ENCODE results near the gene ZNF599.

DNA sequence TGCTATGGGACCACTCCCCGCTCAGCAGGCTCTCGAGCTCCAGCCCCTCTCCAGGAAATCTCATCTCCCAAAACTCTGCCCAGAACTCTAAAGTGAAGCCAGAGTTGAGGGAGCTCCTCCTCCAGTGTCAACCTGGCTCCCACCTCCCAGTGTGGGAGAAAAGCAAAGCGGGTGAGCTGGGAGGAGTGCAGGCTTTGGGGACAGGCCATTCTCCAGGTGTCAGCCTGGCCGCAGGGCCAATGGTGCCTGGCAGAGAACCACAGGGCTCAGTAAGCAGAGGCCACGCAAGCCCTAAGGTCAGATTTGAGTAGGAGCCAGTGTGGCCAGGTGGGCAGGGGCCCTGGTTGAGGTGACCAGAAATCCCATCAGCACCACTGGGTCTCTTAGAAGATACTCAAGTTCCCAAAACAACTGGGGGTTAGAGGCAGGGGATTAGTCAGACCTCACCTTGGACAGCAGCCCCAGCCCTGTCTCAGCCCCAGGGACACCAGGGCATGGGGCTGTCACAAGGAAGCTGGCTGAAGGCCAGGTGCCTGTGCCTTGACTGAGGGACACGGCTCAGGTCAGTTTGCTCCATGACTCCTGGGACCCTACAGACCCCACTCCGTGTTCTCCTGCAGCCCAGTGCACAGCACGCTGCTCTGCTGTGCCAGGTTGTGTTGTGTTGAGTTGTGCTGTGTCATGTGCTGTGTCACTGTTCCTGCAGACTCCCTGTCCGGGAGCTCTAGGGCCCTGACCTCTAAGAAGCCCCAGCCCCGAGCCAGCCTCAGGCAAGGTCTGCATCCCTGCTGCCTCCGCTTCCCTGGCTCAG lies 41.8 kb downstream of the ZNF599 start:
- no peak for TF ChIP-seq POLR2A (IDR thresholded peaks at IDR 0.05)
- TF ChIP-seq, protein P1, sequence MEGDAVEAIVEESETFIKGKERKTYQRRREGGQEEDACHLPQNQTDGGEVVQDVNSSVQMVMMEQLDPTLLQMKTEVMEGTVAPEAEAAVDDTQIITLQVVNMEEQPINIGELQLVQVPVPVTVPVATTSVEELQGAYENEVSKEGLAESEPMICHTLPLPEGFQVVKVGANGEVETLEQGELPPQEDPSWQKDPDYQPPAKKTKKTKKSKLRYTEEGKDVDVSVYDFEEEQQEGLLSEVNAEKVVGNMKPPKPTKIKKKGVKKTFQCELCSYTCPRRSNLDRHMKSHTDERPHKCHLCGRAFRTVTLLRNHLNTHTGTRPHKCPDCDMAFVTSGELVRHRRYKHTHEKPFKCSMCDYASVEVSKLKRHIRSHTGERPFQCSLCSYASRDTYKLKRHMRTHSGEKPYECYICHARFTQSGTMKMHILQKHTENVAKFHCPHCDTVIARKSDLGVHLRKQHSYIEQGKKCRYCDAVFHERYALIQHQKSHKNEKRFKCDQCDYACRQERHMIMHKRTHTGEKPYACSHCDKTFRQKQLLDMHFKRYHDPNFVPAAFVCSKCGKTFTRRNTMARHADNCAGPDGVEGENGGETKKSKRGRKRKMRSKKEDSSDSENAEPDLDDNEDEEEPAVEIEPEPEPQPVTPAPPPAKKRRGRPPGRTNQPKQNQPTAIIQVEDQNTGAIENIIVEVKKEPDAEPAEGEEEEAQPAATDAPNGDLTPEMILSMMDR (IDR thresholded peaks at IDR 0.05), result no peak

Measured in body of pancreas (tissue), 4 donors.